IgD-negative memory B cell (primary cell): ENCODE measurements around the gene FUT8. TPM values are rescaled to one million over a fixed set of nuclear protein-coding genes. Genes with fewer than 3 reads are reported as not detected.

Experiments
- H3K27ac Mint-ChIP-seq, 3 donors: one replicate each; pipeline ENCODE4 v1.8.0; 2020 to 2022; ENCODE audit warnings: mild to moderate bottlenecking in 3 of 3, mixed read lengths in 3 of 3, moderate library complexity in 1 of 3
- H3K27me3 Mint-ChIP-seq: one replicate; pipeline ENCODE4 v1.8.0; 2021; ENCODE audit warnings: mixed read lengths
- H3K36me3 Mint-ChIP-seq: one replicate; pipeline ENCODE4 v1.8.0; 2020; ENCODE audit warnings: mild to moderate bottlenecking, mixed read lengths
- H3K4me1 Mint-ChIP-seq, 3 donors: one replicate each; pipeline ENCODE4 v1.8.0; 2020 to 2022; ENCODE audit warnings: mixed read lengths in 3 of 3, mild to moderate bottlenecking in 1 of 3
- H3K4me3 Mint-ChIP-seq, 4 donors: one replicate each; pipeline ENCODE4 v1.8.0; 2020 to 2022; ENCODE audit warnings: mild to moderate bottlenecking in 4 of 4, mixed read lengths in 4 of 4, moderate library complexity in 3 of 4
- H3K9me3 Mint-ChIP-seq, 3 donors: one replicate each; pipeline ENCODE4 v1.8.0; 2020 to 2021; ENCODE audit warnings: mixed read lengths in 3 of 3, mild to moderate bottlenecking in 1 of 3
- polyA plus RNA-seq: library from polyadenylated mRNA; unstranded; fragments of 300-500 nt; fragmentation: Illumina TruSeq; gene quantifications from one replicate; pipeline ENCODE4 v1.2.3, GENCODE V29; 2021

The FUT8 gene
- polyA plus RNA-seq, 1 donor from 2014 or later, result 14.0 TPM

DNA sequence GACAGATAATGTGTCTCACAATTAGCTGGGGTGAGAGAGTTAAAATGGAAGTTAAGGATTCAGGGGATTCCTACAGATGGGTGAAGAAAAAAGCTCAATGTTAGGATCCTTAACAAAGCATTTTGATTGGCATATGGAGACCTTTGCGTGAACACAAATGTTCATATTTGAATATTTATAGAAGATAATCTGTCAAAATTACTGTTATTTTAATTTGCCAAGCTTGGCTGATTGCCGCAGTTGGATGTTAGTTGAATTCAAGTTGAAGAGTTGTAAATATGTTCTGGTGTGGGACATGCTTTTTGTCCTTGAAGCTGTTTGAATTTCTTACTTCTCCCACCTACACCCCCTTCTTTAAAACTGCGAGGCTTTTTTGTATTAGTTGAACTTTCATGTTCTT lies 91.2 kb downstream of the FUT8 start:
- Mint-ChIP-seq H3K36me3 (peaks cover 17% of the 10 kb centered on the region), H3K9me3 (peaks cover under 1 to 9% (median 3%) of the 10 kb centered on the region in 3 donors), H3K27ac (peak overlapping the region in 2 of 3 donors; percentile 18 to 60), H3K27me3 (no peaks in the 10 kb centered on the region), H3K4me3 (peak overlapping the region in 1 of 4 donors; percentile 63), H3K4me1 (peaks cover 41 to 59% (median 44%) of the 10 kb centered on the region in 3 donors)

DNA sequence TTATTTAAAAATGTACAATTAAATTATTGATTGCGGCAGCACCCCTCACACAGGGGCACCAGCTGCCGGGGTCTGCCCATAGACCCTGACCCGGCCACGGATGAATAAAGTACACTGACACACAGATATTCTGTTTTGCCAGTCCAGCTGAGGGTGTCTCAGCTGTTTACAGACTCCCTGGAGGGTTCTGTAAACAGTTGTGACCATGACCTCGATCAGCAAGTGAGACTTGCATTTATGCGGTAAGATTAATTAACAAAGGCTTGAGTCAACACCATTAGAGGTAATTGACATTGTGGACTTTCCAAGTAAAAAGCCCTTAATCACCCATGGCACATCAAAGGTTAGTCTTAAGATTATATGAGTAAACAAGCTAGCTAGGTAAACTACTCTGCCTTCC lies 94.3 kb downstream of the FUT8 start:
- Mint-ChIP-seq H3K9me3 (peaks cover 3 to 17% (median 4%) of the 10 kb centered on the region in 3 donors), H3K4me1 (peaks cover 42 to 64% (median 43%) of the 10 kb centered on the region in 3 donors), H3K36me3 (peaks cover 21% of the 10 kb centered on the region), H3K27me3 (no peaks in the 10 kb centered on the region), H3K4me3 (peak overlapping the region in 1 of 4 donors; percentile 18), H3K27ac (no peak overlapping the region)

DNA sequence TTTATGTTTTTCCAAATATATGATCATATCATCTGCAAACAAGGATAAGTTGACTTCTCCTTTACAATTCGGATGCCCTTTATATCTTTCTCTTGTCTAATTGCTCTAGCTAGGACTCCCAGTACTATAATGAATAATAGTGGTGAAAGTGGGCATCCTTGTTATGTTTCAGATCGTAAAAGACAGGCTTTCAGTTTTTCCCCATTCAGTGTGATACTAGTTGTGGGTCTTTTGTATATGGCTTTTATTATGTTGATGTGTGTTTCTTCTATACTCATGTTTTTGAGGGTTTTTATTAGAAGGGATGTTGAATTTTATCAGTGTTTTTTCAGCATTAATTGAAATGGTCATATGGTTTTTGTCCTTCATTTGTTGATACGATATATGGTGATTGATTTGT lies 97.3 kb downstream of the FUT8 start:
- H3K27ac Mint-ChIP-seq, result peak overlapping the region in 1 of 3 donors; percentile 6
- no peaks in the 10 kb centered on the region for H3K27me3 Mint-ChIP-seq
- H3K9me3 Mint-ChIP-seq, result peaks cover 3 to 17% (median 4%) of the 10 kb centered on the region in 3 donors
- peaks cover 37 to 55% (median 45%) of the 10 kb centered on the region in 3 donors for H3K4me1 Mint-ChIP-seq
- peaks cover 22% of the 10 kb centered on the region for H3K36me3 Mint-ChIP-seq
- H3K4me3 Mint-ChIP-seq, result no peak overlapping the region

DNA sequence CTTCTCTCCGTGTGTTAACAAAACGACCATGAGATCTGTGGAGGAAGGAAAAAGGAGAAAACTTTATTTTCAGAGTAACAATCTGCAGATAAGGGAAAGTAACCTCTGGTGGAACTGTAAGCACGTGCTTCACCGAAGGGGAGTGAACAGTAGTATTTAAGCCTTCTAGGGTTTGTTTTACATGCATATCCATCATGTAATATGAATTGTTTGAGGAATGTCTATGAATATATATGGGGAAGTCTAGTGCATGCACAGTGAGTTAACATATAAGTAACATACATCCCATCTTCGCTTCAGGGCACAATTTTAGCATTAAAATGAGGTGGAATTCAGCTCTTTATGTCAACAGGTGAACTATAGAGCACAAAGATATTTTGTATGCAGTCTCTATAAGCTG lies 101.1 kb downstream of the FUT8 start:
- Mint-ChIP-seq H3K36me3 (peaks cover 12% of the 10 kb centered on the region), H3K27ac (peak overlapping the region in 1 of 3 donors; percentile 0), H3K27me3 (no peaks in the 10 kb centered on the region), H3K4me3 (no peak overlapping the region), H3K4me1 (peaks cover 34 to 53% (median 52%) of the 10 kb centered on the region in 3 donors), H3K9me3 (peaks cover 2 to 9% (median 4%) of the 10 kb centered on the region in 3 donors)

DNA sequence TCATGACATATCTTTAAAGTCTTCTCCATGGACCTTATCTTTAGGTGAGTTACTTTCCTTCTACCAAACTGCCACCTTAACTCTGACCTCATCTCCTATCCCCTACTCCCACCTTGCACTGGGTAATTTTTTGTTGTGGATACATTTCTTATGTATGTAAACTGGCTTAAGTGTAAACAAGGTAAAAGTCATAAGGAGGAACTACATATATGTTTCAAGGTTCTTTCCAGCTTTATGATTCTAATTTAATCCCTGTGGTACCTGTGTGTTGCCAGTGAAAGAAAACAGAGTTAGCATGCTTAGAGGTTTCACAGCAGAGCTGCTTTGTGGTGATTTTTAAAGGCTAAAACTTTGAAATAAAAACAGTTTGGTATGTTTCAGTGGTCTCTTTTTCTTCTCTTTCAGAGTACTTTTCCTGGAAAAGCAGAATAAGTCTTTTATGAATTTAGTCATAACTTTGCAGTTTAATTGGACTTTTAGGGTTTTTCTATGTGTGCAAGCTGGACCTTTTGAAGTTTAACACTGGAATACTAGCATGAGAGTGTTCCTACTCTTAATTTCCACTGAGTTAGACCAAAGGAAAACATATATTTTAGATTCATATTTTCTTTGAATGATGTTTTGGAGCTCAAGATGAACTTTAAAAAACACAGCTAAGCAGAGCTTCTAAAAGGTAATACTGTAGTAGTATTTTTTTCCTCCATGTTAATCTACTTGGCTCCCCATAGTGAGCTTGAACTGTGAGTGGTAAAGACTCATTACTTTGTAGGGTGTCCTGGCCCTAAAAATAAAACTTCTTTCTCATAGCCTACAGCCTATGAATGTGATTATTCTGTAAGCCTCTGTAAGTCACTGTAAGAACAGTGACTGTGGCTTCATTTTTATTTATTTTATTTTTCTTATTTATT lies 105.4 kb downstream of the FUT8 start:
- peak overlapping the region in 2 of 3 donors; percentile 41 to 46 for H3K27ac Mint-ChIP-seq
- H3K4me1 Mint-ChIP-seq, result peaks cover 27 to 38% (median 31%) of the 10 kb centered on the region in 3 donors

DNA sequence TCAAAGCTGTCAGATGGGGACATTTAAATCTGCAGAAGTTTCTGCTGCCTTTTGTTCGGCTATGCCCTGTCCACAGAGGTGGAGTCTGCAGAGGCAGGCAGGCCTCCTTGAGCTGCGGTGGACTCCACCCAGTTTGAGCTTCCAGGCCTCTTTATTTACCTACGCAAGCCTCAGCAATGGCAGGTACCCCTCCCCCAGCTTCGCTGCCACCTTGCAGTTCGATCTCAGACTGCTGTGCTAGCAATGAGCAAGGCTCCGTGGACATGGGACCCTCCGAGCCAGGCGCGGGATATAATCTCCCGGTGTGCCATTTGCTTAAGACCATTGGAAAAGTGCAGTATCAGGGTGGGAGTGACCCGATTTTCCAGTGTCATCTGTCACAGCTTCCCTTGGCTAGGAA lies 115.5 kb downstream of the FUT8 start:
- Mint-ChIP-seq H3K4me1 (peaks cover 25 to 36% (median 34%) of the 10 kb centered on the region in 3 donors), H3K36me3 (peaks cover 11% of the 10 kb centered on the region), H3K27me3 (no peaks in the 10 kb centered on the region), H3K27ac (no peak overlapping the region), H3K4me3 (peak overlapping the region in 1 of 4 donors; percentile 15), H3K9me3 (peaks cover 0 to 5% (median 0%) of the 10 kb centered on the region in 3 donors)

More for the DNA sequence above, 105.4 kb downstream of the FUT8 start:
- Mint-ChIP-seq H3K36me3 (peaks cover 4% of the 10 kb centered on the region), H3K27me3 (no peaks in the 10 kb centered on the region), H3K4me3 (peak overlapping the region in 2 of 4 donors; percentile 17 to 29), H3K9me3 (peaks cover 0 to 2% (median 0%) of the 10 kb centered on the region in 3 donors)

DNA sequence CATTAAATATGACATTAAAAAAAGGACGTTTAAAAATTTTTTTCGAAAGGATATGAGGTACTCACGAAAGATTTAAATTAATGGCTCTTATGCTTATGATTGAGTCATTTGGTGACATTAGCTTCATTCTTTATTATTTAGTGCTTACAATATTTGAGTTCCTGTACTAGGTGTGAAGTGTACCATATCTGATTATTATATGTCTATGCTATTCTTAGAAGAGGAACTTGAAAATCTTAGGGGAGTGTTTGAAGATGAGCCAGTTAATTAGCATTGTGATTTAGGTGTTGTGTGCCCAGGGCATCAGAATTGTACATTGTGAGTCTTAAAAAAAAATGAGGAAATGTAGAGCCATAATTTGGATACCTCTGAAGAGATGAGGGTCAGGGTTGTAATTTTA lies 118.6 kb downstream of the FUT8 start:
- Mint-ChIP-seq H3K27ac (no peak overlapping the region), H3K36me3 (peaks cover 7% of the 10 kb centered on the region), H3K9me3 (peaks cover 0 to 2% (median 0%) of the 10 kb centered on the region in 3 donors), H3K4me3 (peak overlapping the region in 1 of 4 donors; percentile 18), H3K27me3 (no peaks in the 10 kb centered on the region), H3K4me1 (peaks cover 14 to 22% (median 19%) of the 10 kb centered on the region in 3 donors)

DNA sequence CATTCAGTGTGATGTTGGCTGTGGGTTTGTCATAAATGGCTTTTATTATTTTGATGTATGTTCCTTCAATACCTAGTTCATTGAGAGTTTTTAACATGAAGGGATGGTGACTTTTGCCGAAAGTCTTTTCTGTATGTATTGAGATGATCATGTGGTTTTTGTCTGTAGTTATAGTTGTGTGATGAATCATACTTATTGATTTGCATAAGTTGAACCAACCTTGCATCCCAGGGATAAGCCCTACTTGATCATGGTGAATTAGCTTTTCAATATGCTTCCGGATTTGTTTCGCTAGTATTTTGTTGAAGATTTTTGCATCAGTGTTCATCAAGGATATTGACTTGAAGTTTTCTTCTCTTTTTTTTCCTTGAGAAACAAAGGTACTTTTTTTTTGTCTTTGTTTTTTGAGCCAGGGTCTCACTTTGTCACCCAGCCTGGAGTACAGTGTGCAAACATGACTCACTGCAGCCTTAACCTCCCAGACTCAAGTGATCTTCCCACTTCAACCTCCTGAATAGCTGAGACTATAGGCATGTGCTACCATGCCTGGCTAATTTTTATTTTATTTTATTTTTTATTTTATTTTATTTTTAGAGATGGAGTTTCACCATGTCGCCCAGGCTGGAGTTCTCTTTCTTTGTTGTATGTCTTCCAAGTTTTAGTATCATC lies 121.3 kb downstream of the FUT8 start:
- H3K27me3 Mint-ChIP-seq, result no peaks in the 10 kb centered on the region
- no peak overlapping the region for H3K4me3 Mint-ChIP-seq
- peaks cover 4% of the 10 kb centered on the region for H3K36me3 Mint-ChIP-seq
- H3K9me3 Mint-ChIP-seq, result peaks cover 0 to 2% (median 0%) of the 10 kb centered on the region in 3 donors
- H3K4me1 Mint-ChIP-seq, result peaks cover 10 to 15% (median 14%) of the 10 kb centered on the region in 3 donors
- no peak overlapping the region for H3K27ac Mint-ChIP-seq

DNA sequence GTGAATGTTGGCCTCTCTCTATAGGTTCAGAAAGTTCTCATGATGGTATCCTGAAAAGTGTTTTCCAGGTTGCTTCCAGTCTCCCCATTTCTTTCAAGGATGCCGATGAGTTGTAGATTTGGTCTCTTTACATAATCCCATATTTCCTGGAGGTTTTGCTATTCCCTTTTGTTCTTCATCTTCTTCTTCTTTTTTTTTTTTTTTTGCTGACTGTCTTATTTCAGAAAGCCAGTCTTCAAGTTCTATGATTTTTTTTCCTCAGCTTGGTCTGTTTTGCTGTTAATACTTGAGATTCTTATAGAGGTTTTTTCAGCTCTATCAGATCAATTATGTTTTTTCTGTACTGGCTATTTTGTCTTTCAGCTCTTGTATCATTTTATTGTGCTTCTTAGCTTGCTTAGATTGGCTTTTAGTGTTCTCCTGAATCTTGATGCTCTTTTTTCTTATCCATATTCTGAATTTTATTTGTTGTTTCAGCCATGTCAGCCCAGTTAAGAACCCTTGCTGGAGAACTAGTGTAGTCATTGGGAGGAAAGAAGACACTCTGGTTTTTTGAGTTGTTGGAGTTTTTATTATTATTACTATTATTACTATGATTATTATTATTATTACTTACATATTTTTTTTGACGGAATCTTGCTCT lies 124.4 kb downstream of the FUT8 start:
- no peak overlapping the region for H3K4me3 Mint-ChIP-seq

DNA sequence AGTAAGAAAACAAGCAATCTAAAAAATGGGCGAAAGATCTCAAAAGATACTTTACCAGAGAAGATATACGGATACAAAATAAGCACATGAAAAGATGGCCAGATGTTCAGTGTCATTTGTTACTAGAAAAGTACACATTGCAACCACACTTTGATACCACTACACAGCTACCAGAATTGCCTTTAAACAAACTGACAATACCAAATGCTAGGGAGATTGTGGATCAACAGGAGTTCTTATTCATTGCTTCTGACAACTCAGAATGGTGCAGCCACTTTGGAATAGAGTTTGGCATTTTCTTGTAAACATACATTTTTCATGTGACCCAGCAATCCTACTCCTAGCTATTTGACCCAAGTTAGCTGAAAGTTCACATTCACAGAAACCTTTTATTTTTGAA lies 136.3 kb downstream of the FUT8 start:
- peaks cover 3% of the 10 kb centered on the region for H3K36me3 Mint-ChIP-seq
- no peaks in the 10 kb centered on the region for H3K9me3 Mint-ChIP-seq
- H3K4me3 Mint-ChIP-seq, result no peak overlapping the region
- H3K4me1 Mint-ChIP-seq, result peaks cover 23 to 24% (median 23%) of the 10 kb centered on the region in 3 donors
- H3K27ac Mint-ChIP-seq, result no peak overlapping the region
- H3K27me3 Mint-ChIP-seq, result no peaks in the 10 kb centered on the region

More for the DNA sequence above, 124.4 kb downstream of the FUT8 start:
- Mint-ChIP-seq H3K36me3 (peaks cover 2% of the 10 kb centered on the region), H3K27ac (no peak overlapping the region), H3K27me3 (no peaks in the 10 kb centered on the region), H3K9me3 (no peaks in the 10 kb centered on the region), H3K4me1 (peaks cover 0 to 3% (median 0%) of the 10 kb centered on the region in 3 donors)

DNA sequence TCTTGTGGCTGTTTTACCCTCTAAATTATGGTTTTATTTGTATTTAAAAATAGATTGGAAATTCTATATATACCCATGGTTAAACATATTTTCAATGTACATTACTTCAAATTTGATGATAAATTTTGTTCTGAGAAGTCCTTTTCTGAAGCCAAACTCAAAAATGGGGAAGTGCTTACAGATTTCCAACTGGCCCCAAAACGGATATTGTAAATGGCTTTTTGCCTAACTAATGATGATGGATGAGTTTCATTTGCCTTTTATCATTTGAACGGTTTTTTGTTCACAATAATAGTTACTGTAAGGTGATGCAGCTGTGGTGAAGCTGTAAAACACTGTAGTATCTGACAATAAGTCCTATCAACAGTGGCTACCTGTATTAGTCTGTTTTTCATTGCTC lies 136.9 kb downstream of the FUT8 start:
- Mint-ChIP-seq H3K4me3 (no peak overlapping the region), H3K4me1 (peaks cover 21 to 22% (median 22%) of the 10 kb centered on the region in 3 donors), H3K9me3 (no peaks in the 10 kb centered on the region), H3K27me3 (no peaks in the 10 kb centered on the region), H3K27ac (no peak overlapping the region), H3K36me3 (peaks cover 3% of the 10 kb centered on the region)

DNA sequence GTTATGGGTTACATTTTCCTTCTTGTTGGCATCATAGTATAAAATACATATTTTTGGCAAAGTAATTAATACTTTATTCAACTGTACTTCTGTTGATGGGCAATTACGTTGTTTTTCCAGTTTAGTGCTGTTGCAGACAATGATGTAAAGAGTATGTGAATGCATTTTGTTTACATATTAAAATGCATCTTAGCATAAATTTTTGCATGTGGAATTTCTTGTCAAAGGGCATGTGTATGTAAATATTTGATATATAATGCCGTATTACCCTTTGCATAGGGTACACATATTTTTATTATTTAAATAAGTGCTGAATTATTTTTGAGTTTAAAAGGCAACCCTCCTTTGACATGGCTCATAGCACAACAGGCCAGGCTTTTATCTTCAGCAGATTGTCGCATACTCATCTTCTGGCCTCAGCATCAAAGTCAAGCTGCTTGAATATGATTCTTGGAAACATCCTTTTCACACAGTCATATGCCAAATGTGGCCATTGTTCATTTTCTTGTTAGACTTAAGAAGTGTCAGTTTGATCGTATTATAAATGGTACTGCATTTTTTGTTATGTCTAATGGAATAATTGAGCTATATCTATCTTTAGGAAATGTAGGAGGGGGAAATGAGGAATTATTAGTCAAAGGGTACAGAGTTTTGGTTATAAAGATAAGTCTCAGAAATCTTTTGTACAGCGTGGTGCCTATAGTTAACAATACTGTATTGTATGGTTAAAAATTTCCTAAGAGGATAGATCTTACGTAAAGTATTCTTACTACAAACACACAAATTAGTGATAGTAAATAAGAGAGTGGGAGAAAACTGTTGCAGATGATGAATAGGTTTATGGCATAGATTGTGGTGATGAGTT lies 138.5 kb downstream of the FUT8 start:
- Mint-ChIP-seq H3K27me3 (no peaks in the 10 kb centered on the region), H3K4me1 (peaks cover 20 to 22% (median 20%) of the 10 kb centered on the region in 3 donors), H3K9me3 (no peaks in the 10 kb centered on the region), H3K27ac (no peak overlapping the region), H3K36me3 (peaks cover 3% of the 10 kb centered on the region), H3K4me3 (no peak overlapping the region)

DNA sequence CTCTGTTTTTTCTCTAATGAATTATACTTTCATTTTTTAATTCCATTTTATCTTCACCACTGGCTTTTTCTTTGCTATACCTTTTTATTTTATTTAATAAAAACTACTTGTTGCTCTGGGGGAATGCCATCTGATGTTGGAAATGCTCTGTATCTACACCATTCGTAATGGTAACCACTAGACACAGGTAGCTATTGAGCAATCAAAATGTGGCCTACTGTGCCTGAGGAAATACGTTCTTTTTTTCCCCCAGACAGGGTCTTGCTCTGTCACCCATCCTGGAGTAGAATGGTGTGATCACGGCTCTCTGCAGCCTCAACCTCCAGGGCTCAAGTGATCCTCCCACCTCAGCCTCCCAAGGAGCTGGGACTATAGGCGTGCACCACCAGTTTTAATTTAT lies 140.2 kb downstream of the FUT8 start:
- no peak overlapping the region for H3K4me3 Mint-ChIP-seq
- H3K27me3 Mint-ChIP-seq, result no peaks in the 10 kb centered on the region
- no peaks in the 10 kb centered on the region for H3K9me3 Mint-ChIP-seq
- H3K36me3 Mint-ChIP-seq, result peaks cover 1% of the 10 kb centered on the region
- H3K4me1 Mint-ChIP-seq, result peaks cover 11 to 18% (median 13%) of the 10 kb centered on the region in 3 donors
- H3K27ac Mint-ChIP-seq, result peak overlapping the region in 1 of 3 donors; percentile 29

DNA sequence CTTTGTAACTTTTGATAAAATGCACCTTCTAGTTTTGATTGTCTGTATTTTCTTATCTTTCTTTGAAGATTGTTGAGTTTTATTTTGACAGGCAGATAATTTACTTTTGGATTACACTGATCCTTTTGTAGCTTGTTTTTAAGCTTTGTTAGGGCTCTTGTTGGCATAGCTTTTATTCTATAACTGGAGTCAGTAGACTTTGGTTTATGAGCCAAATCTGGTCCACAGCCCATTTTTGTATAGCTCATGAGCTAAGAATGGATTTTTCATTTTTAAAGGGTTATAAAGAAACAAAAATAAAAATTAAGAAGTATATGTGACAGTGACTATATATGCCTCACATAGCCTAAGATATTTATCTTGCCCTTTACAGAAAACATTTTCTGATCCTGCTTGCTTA lies 142.3 kb downstream of the FUT8 start:
- peaks cover 1% of the 10 kb centered on the region for H3K36me3 Mint-ChIP-seq
- peaks cover 12 to 20% (median 16%) of the 10 kb centered on the region in 3 donors for H3K4me1 Mint-ChIP-seq
- H3K9me3 Mint-ChIP-seq, result no peaks in the 10 kb centered on the region
- H3K27me3 Mint-ChIP-seq, result no peaks in the 10 kb centered on the region
- H3K27ac Mint-ChIP-seq, result no peak overlapping the region
- no peak overlapping the region for H3K4me3 Mint-ChIP-seq
